WTC11 (cell line): ENCODE measurements around the gene SETD1B. TPM values are rescaled to one million over a fixed set of nuclear protein-coding genes. Genes with fewer than 3 reads are reported as not detected.

Experiments used
- ATAC-seq: fragments of 200-7000 bp; cut with Tn5 transposase; 2 replicates; pipeline ENCODE4 v1.10.0; 2021; ENCODE audit warnings: mild to moderate bottlenecking, moderate library complexity
- CTCF ChIA-PET: fragments of 300-600 bp; sonication (Branson Sonifier 250); formaldehyde crosslinking; loops from one replicate; lab custom pipeline; 2021; ENCODE audit warnings: antibody characterized with exemption; lab: Charles Lee
- POLR2A ChIA-PET: fragments of 350-600 bp; sonication (Branson Sonifier 250); formaldehyde crosslinking; loops from one replicate; lab custom pipeline; 2021; ENCODE audit warnings: antibody characterized with exemption; lab: Charles Lee
- DNase-seq: peaks from one replicate; pipeline ENCODE4 v3.0.0; 2021; ENCODE audit warnings: low spot score
- H3K27ac Mint-ChIP-seq: 2 replicates; pipeline ENCODE4 v1.8.0; 2021; ENCODE audit warnings: mixed read lengths
- H3K27me3 Mint-ChIP-seq: 2 replicates; pipeline ENCODE4 v1.8.0; 2021; ENCODE audit warnings: low read depth, mild to moderate bottlenecking, moderate library complexity, mixed read lengths
- H3K36me3 Mint-ChIP-seq: 2 replicates; pipeline ENCODE4 v1.8.0; 2021; ENCODE audit warnings: mixed read lengths
- H3K4me1 Mint-ChIP-seq: 2 replicates; pipeline ENCODE4 v1.8.0; 2022; ENCODE audit warnings: mixed read lengths
- H3K4me3 Mint-ChIP-seq: 2 replicates; pipeline ENCODE4 v1.8.0; 2021; ENCODE audit warnings: mild to moderate bottlenecking, moderate library complexity, mixed read lengths
- H3K9me3 Mint-ChIP-seq: 2 replicates; pipeline ENCODE4 v1.8.0; 2021; ENCODE audit warnings: mixed read lengths
- ETV6 ChIP-seq: sonication (generic); formaldehyde crosslinking; IDR thresholded peaks from 2 replicates; pipeline ENCODE4 v1.8.1; 2022; ENCODE audit warnings: mild to moderate bottlenecking, missing genetic modification reagents
- FOXK1 ChIP-seq: sonication (generic); formaldehyde crosslinking; IDR thresholded peaks from 2 replicates; pipeline ENCODE4 v1.8.0; 2022; ENCODE audit warnings: mild to moderate bottlenecking, moderate library complexity, missing genetic modification reagents
- NR1H2 ChIP-seq: sonication (generic); formaldehyde crosslinking; IDR thresholded peaks from 2 replicates; pipeline ENCODE4 v1.9.0; 2021; ENCODE audit warnings: mild to moderate bottlenecking, moderate library complexity, missing genetic modification reagents
- NR2C2 ChIP-seq: sonication (generic); formaldehyde crosslinking; IDR thresholded peaks from 2 replicates; pipeline ENCODE4 v1.8.0; 2022; ENCODE audit warnings: mild to moderate bottlenecking, missing genetic modification reagents
- SMAD4 ChIP-seq: sonication (generic); formaldehyde crosslinking; IDR thresholded peaks from 2 replicates; pipeline ENCODE4 v1.8.0; 2022; ENCODE audit warnings: mild to moderate bottlenecking, missing genetic modification reagents
- SOX15 ChIP-seq: fragments of 250-450 bp; sonication (Bioruptor Pico); IDR thresholded peaks from 2 replicates; pipeline ENCODE4 v1.9.0; 2021; ENCODE audit warnings: mild to moderate bottlenecking
- TCF7 ChIP-seq: sonication (generic); formaldehyde crosslinking; IDR thresholded peaks from 2 replicates; pipeline ENCODE4 v1.8.0; 2022; ENCODE audit warnings: mild to moderate bottlenecking, low read depth, missing genetic modification reagents, moderate library complexity
- TEAD4 ChIP-seq: sonication (generic); formaldehyde crosslinking; IDR thresholded peaks from 2 replicates; pipeline ENCODE4 v1.8.0; 2022; ENCODE audit warnings: mild to moderate bottlenecking, missing genetic modification reagents
- ZNF232 ChIP-seq: sonication (generic); formaldehyde crosslinking; IDR thresholded peaks from 2 replicates; pipeline ENCODE4 v1.8.0; 2022; ENCODE audit warnings: mild to moderate bottlenecking, missing genetic modification reagents
- ZNF671 ChIP-seq: fragments of 250-450 bp; sonication (Bioruptor Pico); IDR thresholded peaks from 2 replicates; pipeline ENCODE4 v1.8.0; 2021; ENCODE audit warnings: mild to moderate bottlenecking
- total RNA-seq: library from RNA; stranded (reverse); gene quantifications from 3 replicates; pipeline ENCODE4 v1.2.3, GENCODE V29; 2021
- TF ChIP-seq, protein P1 (sequence below): fragments of 250-450 bp; sonication (Bioruptor Pico); conservative IDR thresholded peaks from 2 replicates; pipeline ENCODE4 v1.9.0; 2021; ENCODE audit warnings: mild to moderate bottlenecking
- TF ChIP-seq, protein P2 (sequence below): sonication (generic); formaldehyde crosslinking; IDR thresholded peaks from 2 replicates; pipeline ENCODE4 v1.8.1; 2022; ENCODE audit warnings: missing genetic modification reagents, borderline replicate concordance
- TF ChIP-seq, protein P3 (sequence below): sonication (generic); formaldehyde crosslinking; IDR thresholded peaks from 2 replicates; pipeline ENCODE4 v1.8.0; 2023; ENCODE audit warnings: missing genetic modification reagents, mild to moderate bottlenecking, borderline replicate concordance
- TF ChIP-seq, protein P4 (sequence below): sonication (generic); formaldehyde crosslinking; IDR thresholded peaks from 2 replicates; pipeline ENCODE4 v1.8.0; 2022; ENCODE audit warnings: mild to moderate bottlenecking, missing genetic modification reagents
- TF ChIP-seq, protein P5 (sequence below): sonication (generic); formaldehyde crosslinking; IDR thresholded peaks from 2 replicates; pipeline ENCODE4 v1.8.1; 2022; ENCODE audit warnings: low read depth, missing genetic modification reagents, borderline replicate concordance
- TF ChIP-seq, protein P6 (sequence below): sonication (generic); formaldehyde crosslinking; IDR thresholded peaks from 2 replicates; pipeline ENCODE4 v1.8.1; 2023; ENCODE audit warnings: mild to moderate bottlenecking, missing genetic modification reagents

SETD1B gene
- total RNA-seq, 1 experiment from 2014 or later, result 19.5 TPM

DNA sequence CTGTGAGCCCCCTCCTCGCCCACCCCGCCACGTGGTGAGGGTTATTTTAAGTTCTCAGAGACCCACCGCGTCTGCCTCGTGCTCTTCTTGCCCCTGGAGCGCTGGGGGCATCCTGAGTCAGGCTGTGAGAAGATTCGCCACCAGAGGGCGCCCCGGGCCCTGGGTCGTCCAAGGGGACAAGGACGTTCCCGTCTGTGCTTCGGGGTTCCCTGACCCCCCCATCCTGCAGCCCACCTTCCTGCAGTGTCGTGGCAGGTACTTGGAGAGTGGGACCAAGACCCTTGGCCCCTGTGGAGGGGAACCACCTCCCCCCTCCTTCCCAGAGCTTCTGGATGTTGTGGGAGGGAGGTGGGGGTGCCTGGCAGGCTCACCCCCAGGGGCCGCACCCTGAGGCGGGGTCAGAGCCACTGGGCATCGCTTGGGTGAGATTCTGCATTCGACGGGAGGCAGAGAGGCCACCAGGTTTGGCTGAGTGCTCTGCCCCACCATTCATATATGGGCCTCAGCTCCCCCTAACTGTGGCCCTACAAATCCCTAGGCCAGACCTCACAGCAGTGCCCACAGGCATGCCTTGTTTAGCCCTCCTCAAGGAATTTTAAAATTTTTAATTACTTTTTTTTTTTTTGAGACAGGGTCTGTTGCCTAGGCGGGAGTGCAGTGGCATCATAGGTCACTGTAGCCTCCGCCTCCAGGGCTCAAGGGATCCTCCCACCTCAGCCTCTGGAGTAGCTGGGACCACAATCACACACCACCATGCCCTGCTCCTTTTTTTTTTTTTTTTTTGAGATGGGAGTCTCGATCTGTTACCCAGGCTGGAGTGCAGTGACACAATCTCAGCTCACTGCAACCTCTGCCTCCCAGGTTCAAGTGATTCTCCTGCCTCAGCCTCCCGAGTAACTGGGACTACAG, 27.4 kb upstream of the SETD1B start (continued):
- TF ChIP-seq ZNF232 (CRISPR knock-in tag) (no peak), FOXK1 (no peak)
- TF ChIP-seq, protein P1, sequence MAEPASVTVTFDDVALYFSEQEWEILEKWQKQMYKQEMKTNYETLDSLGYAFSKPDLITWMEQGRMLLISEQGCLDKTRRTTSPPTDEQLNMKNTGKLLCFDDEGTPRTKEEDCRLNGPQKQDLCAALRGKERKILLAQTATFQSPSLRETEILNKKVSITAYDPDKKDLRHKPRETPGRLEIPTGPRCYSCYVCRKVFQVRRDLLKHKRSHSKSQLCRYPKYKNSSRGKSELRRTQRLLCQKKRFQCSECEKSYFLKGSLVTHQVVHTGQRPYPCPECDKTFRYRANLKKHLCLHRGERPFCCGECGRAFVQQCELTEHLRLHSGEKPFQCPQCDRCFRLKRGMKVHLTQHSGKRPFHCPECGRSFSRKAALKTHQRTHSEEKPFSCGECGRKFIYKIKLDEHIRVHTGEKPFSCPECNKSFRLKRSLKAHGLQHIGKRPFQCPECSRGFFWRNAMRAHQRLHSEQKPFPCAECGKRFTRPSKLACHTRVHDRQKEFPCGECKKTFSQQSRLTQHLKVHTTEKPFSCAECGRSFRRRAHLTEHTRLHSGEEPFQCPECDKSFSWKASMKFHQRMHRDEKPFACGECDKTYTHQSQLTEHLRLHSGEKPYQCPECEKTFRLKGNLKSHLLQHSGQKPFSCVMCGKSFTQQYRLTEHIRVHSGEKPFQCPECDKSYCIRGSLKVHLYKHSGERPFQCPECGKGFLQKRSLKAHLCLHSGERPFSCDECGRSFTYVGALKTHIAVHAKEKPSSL (CRISPR knock-in tag), result no peak
- TF ChIP-seq, protein P2, sequence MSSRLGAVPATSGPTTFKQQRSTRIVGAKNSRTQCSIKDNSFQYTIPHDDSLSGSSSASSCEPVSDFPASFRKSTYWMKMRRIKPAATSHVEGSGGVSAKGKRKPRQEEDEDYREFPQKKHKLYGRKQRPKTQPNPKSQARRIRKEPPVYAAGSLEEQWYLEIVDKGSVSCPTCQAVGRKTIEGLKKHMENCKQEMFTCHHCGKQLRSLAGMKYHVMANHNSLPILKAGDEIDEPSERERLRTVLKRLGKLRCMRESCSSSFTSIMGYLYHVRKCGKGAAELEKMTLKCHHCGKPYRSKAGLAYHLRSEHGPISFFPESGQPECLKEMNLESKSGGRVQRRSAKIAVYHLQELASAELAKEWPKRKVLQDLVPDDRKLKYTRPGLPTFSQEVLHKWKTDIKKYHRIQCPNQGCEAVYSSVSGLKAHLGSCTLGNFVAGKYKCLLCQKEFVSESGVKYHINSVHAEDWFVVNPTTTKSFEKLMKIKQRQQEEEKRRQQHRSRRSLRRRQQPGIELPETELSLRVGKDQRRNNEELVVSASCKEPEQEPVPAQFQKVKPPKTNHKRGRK, result no peak
- TF ChIP-seq, protein P3, sequence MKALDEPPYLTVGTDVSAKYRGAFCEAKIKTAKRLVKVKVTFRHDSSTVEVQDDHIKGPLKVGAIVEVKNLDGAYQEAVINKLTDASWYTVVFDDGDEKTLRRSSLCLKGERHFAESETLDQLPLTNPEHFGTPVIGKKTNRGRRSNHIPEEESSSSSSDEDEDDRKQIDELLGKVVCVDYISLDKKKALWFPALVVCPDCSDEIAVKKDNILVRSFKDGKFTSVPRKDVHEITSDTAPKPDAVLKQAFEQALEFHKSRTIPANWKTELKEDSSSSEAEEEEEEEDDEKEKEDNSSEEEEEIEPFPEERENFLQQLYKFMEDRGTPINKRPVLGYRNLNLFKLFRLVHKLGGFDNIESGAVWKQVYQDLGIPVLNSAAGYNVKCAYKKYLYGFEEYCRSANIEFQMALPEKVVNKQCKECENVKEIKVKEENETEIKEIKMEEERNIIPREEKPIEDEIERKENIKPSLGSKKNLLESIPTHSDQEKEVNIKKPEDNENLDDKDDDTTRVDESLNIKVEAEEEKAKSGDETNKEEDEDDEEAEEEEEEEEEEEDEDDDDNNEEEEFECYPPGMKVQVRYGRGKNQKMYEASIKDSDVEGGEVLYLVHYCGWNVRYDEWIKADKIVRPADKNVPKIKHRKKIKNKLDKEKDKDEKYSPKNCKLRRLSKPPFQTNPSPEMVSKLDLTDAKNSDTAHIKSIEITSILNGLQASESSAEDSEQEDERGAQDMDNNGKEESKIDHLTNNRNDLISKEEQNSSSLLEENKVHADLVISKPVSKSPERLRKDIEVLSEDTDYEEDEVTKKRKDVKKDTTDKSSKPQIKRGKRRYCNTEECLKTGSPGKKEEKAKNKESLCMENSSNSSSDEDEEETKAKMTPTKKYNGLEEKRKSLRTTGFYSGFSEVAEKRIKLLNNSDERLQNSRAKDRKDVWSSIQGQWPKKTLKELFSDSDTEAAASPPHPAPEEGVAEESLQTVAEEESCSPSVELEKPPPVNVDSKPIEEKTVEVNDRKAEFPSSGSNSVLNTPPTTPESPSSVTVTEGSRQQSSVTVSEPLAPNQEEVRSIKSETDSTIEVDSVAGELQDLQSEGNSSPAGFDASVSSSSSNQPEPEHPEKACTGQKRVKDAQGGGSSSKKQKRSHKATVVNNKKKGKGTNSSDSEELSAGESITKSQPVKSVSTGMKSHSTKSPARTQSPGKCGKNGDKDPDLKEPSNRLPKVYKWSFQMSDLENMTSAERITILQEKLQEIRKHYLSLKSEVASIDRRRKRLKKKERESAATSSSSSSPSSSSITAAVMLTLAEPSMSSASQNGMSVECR, result no peak
- TF ChIP-seq, all 79 proteins: peak for 3

DNA sequence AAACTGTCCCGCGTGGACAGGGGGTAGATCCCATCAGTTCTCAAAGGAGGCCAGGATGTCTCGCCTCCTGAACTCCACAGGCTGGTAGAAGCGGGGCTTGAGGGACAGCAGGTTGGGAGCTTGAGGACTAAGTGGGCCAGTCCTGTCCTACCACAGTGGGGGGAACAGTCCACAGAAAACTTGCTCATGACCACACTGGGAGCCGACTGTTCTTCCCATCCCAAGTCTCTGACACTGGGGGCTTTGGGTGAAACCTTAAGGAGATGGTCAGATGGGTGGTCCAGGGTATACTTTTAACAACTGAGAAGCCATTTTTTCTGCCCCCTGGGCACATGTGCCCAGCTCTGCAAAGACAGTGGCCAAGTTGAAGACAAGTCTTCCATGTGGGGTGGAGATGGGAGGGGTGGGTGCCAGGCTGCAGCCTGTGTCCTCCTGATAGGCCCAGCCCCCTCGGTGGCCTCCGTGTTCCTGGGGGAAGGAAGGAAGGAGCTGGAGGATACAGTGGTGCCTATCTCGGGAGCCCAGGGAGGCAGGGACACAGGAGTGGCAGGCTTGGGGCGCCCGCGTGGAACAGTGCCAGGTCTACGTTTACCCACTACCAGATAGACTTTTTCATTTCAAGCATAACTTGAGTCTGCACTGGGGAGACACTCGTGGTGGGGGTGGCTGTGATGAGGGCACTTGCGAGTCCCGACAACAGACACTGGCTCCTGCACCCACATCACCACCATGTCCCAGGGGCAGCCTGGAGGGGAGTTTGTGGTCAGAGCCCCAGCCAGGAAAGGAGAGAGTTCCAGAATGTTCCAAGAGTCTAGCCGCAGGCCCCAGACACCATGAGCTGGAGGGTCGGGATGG, 25.0 kb upstream of the SETD1B start:
- no peaks in the 10 kb centered on the region for H3K9me3 Mint-ChIP-seq
- H3K27ac Mint-ChIP-seq, result peak overlapping the region; percentile 72; the same call in 1 of the 2 replicates
- CTCF ChIA-PET, result interaction anchor here (0.6 to 15.3 kb wide), 5 partner anchors 15 to 73 kb away, joined by 3 to 227 read pairs (median 3); partner anchors contain the start of gene RHOF
- DNase-seq (no peak), ATAC-seq (no peak)
- no peak overlapping the region for H3K4me3 Mint-ChIP-seq
- peaks cover 26% of the 10 kb centered on the region for H3K4me1 Mint-ChIP-seq
- POLR2A ChIA-PET, result interaction anchor here (1.0 kb wide), 1 partner anchor 16 kb away, joined by 3 read pairs; no protein-coding TSS in a partner anchor
- no peaks in the 10 kb centered on the region; the same call in 1 of the 2 replicates for H3K27me3 Mint-ChIP-seq
- peaks cover 7% of the 10 kb centered on the region for H3K36me3 Mint-ChIP-seq
- TF ChIP-seq ETV6 (CRISPR knock-in tag) (0 out of 2 replicates have a peak, but pooled peaks have one; percentile 35), SMAD4 (CRISPR knock-in tag) (no peak)

DNA sequence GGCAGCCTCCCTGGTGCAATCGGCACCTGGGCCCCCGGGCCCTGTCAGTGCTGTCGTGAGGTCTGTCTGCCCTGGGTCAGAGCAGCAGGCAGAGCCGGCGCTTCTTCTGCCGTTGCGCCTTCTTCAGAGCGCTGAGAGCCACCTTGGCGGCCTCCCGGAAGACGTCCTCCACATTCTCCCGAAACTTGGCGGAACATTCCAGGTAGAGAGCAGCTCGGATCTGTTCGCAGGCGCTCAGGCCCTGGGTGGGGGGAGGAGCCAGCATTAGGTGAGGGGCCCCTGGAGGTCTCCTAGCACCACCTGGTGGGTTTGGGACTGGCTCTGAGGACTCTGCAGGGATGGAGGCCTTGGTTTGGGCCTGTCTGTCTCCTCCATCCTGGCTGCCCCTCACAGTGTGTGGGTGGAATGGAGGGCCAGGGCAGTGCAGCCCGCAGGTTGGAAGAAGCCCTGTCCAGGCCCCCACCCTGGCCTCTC, 24.4 kb upstream of the SETD1B start:
- no peak for DNase-seq
- Mint-ChIP-seq H3K4me3 (no peak overlapping the region), H3K27ac (no peak overlapping the region), H3K27me3 (no peaks in the 10 kb centered on the region; the same call in 1 of the 2 replicates), H3K36me3 (peaks cover 7% of the 10 kb centered on the region), H3K9me3 (no peaks in the 10 kb centered on the region), H3K4me1 (peaks cover 23% of the 10 kb centered on the region)
- ChIA-PET POLR2A (interaction anchor here (1.0 kb wide), 1 partner anchor 16 kb away, joined by 3 read pairs; no protein-coding TSS in a partner anchor), CTCF (interaction anchor here (0.6 to 15.3 kb wide), 3 partner anchors 15 to 73 kb away, joined by 3 to 227 read pairs (median 3); partner anchors contain the start of gene RHOF)
- ATAC-seq, result no peak
- TF ChIP-seq SOX15 (CRISPR knock-in tag), result no peak
- no peak for TF ChIP-seq ZNF671 (CRISPR knock-in tag)
- TF ChIP-seq TCF7 (CRISPR knock-in tag), result no peak
- TF ChIP-seq, protein P4, sequence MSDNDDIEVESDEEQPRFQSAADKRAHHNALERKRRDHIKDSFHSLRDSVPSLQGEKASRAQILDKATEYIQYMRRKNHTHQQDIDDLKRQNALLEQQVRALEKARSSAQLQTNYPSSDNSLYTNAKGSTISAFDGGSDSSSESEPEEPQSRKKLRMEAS, result no peak
- no peak for TF ChIP-seq NR2C2
- TF ChIP-seq, protein P5, sequence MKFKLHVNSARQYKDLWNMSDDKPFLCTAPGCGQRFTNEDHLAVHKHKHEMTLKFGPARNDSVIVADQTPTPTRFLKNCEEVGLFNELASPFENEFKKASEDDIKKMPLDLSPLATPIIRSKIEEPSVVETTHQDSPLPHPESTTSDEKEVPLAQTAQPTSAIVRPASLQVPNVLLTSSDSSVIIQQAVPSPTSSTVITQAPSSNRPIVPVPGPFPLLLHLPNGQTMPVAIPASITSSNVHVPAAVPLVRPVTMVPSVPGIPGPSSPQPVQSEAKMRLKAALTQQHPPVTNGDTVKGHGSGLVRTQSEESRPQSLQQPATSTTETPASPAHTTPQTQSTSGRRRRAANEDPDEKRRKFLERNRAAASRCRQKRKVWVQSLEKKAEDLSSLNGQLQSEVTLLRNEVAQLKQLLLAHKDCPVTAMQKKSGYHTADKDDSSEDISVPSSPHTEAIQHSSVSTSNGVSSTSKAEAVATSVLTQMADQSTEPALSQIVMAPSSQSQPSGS (CRISPR knock-in tag), result no peak
- no peak for TF ChIP-seq TEAD4
- no peak for TF ChIP-seq NR1H2 (CRISPR knock-in tag)
- TF ChIP-seq, protein P6, sequence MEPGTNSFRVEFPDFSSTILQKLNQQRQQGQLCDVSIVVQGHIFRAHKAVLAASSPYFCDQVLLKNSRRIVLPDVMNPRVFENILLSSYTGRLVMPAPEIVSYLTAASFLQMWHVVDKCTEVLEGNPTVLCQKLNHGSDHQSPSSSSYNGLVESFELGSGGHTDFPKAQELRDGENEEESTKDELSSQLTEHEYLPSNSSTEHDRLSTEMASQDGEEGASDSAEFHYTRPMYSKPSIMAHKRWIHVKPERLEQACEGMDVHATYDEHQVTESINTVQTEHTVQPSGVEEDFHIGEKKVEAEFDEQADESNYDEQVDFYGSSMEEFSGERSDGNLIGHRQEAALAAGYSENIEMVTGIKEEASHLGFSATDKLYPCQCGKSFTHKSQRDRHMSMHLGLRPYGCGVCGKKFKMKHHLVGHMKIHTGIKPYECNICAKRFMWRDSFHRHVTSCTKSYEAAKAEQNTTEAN (CRISPR knock-in tag), result no peak
